Tibial nerve (tissue), 4 donors: Measurements from ENCODE around the gene TSHZ3.

Experiments used
- CTCF ChIP-seq, 5 experiments: fragments of 200-600 bp in 3 of 5; fragments of 450-650 bp in 2 of 5; sonication (generic) in 3 of 5; IDR thresholded peaks; one replicate each; pipeline ENCODE4 v1.5.1; 2016 to 2019; ENCODE audit warnings: antibody characterized with exemption in 5 of 5, mild to moderate bottlenecking in 3 of 5, moderate library complexity in 2 of 5
- EP300 ChIP-seq, 2 donors: sonication (generic); formaldehyde crosslinking; IDR thresholded peaks; one replicate each; pipeline ENCODE4 v1.6.1; 2017; ENCODE audit warnings: antibody characterized with exemption in 2 of 2, mild to moderate bottlenecking in 1 of 2

DNA sequence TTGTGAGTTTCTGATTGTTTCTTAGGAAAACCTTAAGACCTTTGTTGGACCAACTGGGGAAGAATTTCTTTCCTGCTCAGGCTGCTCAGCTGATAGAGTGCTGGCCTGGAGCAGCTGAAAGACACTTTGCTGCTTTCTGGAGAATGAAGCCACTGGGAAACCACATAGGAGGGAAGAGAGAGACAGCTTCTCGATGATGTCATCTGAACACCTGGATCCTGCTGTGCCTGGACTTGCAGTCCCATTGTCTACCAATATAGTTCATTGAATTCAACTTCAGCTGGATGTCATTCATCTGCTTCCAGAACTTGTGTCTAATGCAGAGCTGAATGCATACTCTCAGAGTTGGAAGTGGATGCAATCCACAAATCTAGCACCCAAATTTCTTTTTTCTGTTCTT lies 34.3 kb upstream of the TSHZ3 start:
- TF ChIP-seq EP300 (IDR thresholded peaks at IDR 0.05): no peak
- TF ChIP-seq CTCF (IDR thresholded peaks at IDR 0.05): no peak
